ENCODE measurements around the gene TBCA.
"Not testable (repeated sequence)": the region's sequence is repeated elsewhere in the genome, so short reads cannot be mapped to it uniquely, and the experiment has no call there.

Gene TBCA

GRCh38 chr5:77768978-77769377 is 7.2 kb downstream of the TBCA start:
- H3K9me3 ChIP-seq (ENCODE audit: low read depth, low read length), result peaks cover 3% of the 10 kb centered on the region
- H3K27ac ChIP-seq, result no peak overlapping the region
- peaks cover 90% of the 10 kb centered on the region for H3K36me3 ChIP-seq (ENCODE audit: insufficient read depth, low read length)
- H3K4me3 ChIP-seq, result no peak overlapping the region
- TF ChIP-seq EZH2 (IDR thresholded peaks at IDR 0.05), result no peak
- no peak for TF ChIP-seq FOXP2 (optimal IDR thresholded peaks at IDR 0.05; ENCODE audit: control extremely low read depth, extremely low read length, insufficient read depth)
- no peak for TF ChIP-seq POLR2AphosphoS5 (IDR thresholded peaks at IDR 0.05; ENCODE audit: borderline replicate concordance, low read depth, low read length)
- H3K9ac ChIP-seq (ENCODE audit: insufficient read length), result no peak overlapping the region
- no peak for DNase-seq (ENCODE audit: low read depth, low spot score)

- H3K27ac ChIP-seq, result no peak overlapping the region
- H3K36me3 ChIP-seq (ENCODE audit: insufficient read depth, low read length), result peaks cover 82% of the 10 kb centered on the region
- TF ChIP-seq FOXP2 (optimal IDR thresholded peaks at IDR 0.05; ENCODE audit: control extremely low read depth, extremely low read length, insufficient read depth) (no peak), EZH2 (IDR thresholded peaks at IDR 0.05) (no peak), POLR2AphosphoS5 (IDR thresholded peaks at IDR 0.05; ENCODE audit: borderline replicate concordance, low read depth, low read length) (no peak)
- H3K9ac ChIP-seq (ENCODE audit: insufficient read length), result no peak overlapping the region
- H3K4me3 ChIP-seq, result no peak overlapping the region
- peaks cover 8% of the 10 kb centered on the region for H3K9me3 ChIP-seq (ENCODE audit: low read depth, low read length)
- DNase-seq (ENCODE audit: low read depth, low spot score), result no peak
Measured at GRCh38 chr5:77767301-77767700, 8.8 kb downstream of the TBCA start.

- peaks cover 51% of the 10 kb centered on the region for H3K36me3 ChIP-seq (ENCODE audit: insufficient read depth, low read length)
- DNase-seq (ENCODE audit: low read depth, low spot score), result no peak
Measured at GRCh38 chr5:77761606-77762005, 14.5 kb downstream of the TBCA start.

GRCh38 chr5:77758141-77758938 is 17.8 kb downstream of the TBCA start:
- no peaks in the 10 kb centered on the region for H3K9me3 ChIP-seq (ENCODE audit: low read depth, low read length)
- TF ChIP-seq POLR2AphosphoS5 (IDR thresholded peaks at IDR 0.05; ENCODE audit: borderline replicate concordance, low read depth, low read length), result no peak
- TF ChIP-seq EZH2 (IDR thresholded peaks at IDR 0.05), result no peak
- no peak for TF ChIP-seq FOXP2 (optimal IDR thresholded peaks at IDR 0.05; ENCODE audit: control extremely low read depth, extremely low read length, insufficient read depth)

More at GRCh38 chr5:77761606-77762005, 14.5 kb downstream of the TBCA start:
- H3K9me3 ChIP-seq (ENCODE audit: low read depth, low read length), result peaks cover 8% of the 10 kb centered on the region
- H3K27ac ChIP-seq, result no peak overlapping the region
- no peak for TF ChIP-seq EZH2 (IDR thresholded peaks at IDR 0.05)
- no peak for TF ChIP-seq POLR2AphosphoS5 (IDR thresholded peaks at IDR 0.05; ENCODE audit: borderline replicate concordance, low read depth, low read length)
- H3K9ac ChIP-seq (ENCODE audit: insufficient read length), result no peak overlapping the region
- no peak overlapping the region for H3K4me3 ChIP-seq

GRCh38 chr5:77751328-77752023 is 24.7 kb downstream of the TBCA start:
- H3K9ac ChIP-seq (ENCODE audit: insufficient read length), result no peak overlapping the region
- TF ChIP-seq POLR2AphosphoS5 (IDR thresholded peaks at IDR 0.05; ENCODE audit: borderline replicate concordance, low read depth, low read length) (no peak), EZH2 (IDR thresholded peaks at IDR 0.05) (no peak), FOXP2 (optimal IDR thresholded peaks at IDR 0.05; ENCODE audit: control extremely low read depth, extremely low read length, insufficient read depth) (no peak)
- H3K27ac ChIP-seq, result no peak overlapping the region
- no peak for DNase-seq (ENCODE audit: low read depth, low spot score)
- peaks cover 18% of the 10 kb centered on the region for H3K36me3 ChIP-seq (ENCODE audit: insufficient read depth, low read length)
- H3K9me3 ChIP-seq (ENCODE audit: low read depth, low read length), result no peaks in the 10 kb centered on the region
- no peak overlapping the region for H3K4me3 ChIP-seq

More at GRCh38 chr5:77758141-77758938, 17.8 kb downstream of the TBCA start:
- Histone ChIP-seq H3K9ac (ENCODE audit: insufficient read length) (no peak overlapping the region), H3K4me3 (no peak overlapping the region), H3K36me3 (ENCODE audit: insufficient read depth, low read length) (peaks cover 33% of the 10 kb centered on the region), H3K27ac (no peak overlapping the region)
- no peak for DNase-seq (ENCODE audit: low read depth, low spot score)

- peaks cover 16% of the 10 kb centered on the region for H3K36me3 ChIP-seq (ENCODE audit: insufficient read depth, low read length)
- not testable (repeated sequence) for H3K9me3 ChIP-seq (ENCODE audit: low read depth, low read length); DNase-seq (ENCODE audit: low read depth, low spot score); H3K4me3 ChIP-seq; H3K9ac ChIP-seq (ENCODE audit: insufficient read length); H3K27ac ChIP-seq
Measured at GRCh38 chr5:77750928-77751327, 25.2 kb downstream of the TBCA start.

- no peak for DNase-seq (ENCODE audit: low read depth, low spot score)
Measured at GRCh38 chr5:77748160-77748559, 28.0 kb downstream of the TBCA start.

GRCh38 chr5:77744116-77744515 is 32.0 kb downstream of the TBCA start:
- Histone ChIP-seq H3K27ac (no peak overlapping the region), H3K9me3 (ENCODE audit: low read depth, low read length) (no peaks in the 10 kb centered on the region), H3K4me3 (no peak overlapping the region), H3K9ac (ENCODE audit: insufficient read length) (no peak overlapping the region), H3K36me3 (ENCODE audit: insufficient read depth, low read length) (peaks cover 40% of the 10 kb centered on the region)
- no peak for DNase-seq (ENCODE audit: low read depth, low spot score)
- no peak for TF ChIP-seq POLR2AphosphoS5 (IDR thresholded peaks at IDR 0.05; ENCODE audit: borderline replicate concordance, low read depth, low read length)
- no peak for TF ChIP-seq EZH2 (IDR thresholded peaks at IDR 0.05)
- no peak for TF ChIP-seq FOXP2 (optimal IDR thresholded peaks at IDR 0.05; ENCODE audit: control extremely low read depth, extremely low read length, insufficient read depth)

More at GRCh38 chr5:77748160-77748559, 28.0 kb downstream of the TBCA start:
- H3K9ac ChIP-seq (ENCODE audit: insufficient read length), result no peak overlapping the region
- no peak overlapping the region for H3K4me3 ChIP-seq
- H3K36me3 ChIP-seq (ENCODE audit: insufficient read depth, low read length), result peaks cover 28% of the 10 kb centered on the region
- H3K27ac ChIP-seq, result no peak overlapping the region
- H3K9me3 ChIP-seq (ENCODE audit: low read depth, low read length), result no peaks in the 10 kb centered on the region
- TF ChIP-seq FOXP2 (optimal IDR thresholded peaks at IDR 0.05; ENCODE audit: control extremely low read depth, extremely low read length, insufficient read depth) (no peak), EZH2 (IDR thresholded peaks at IDR 0.05) (no peak), POLR2AphosphoS5 (IDR thresholded peaks at IDR 0.05; ENCODE audit: borderline replicate concordance, low read depth, low read length) (no peak)
